ENCODE results near the gene SAMD11.

DNA sequence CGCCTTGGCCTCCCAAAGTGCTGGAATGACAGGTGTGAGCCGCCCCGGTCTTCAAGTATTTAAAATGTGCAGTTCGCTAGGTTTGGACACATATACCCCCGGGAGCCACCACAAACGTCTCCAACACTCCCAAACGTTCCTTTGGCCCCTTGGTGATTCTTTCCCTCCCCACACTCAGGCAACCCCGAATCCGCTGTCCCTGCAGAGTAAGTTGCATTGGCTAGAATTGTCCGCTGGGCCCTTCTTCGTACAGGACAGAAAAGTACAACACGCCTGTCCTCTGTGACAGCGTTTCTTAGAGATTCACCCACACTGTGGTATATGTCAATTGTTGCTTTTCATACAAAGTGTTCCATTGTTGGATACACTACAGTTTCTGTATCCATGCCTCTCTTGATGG lies 61.4 kb downstream of the SAMD11 start:
- TF ChIP-seq, protein P1, sequence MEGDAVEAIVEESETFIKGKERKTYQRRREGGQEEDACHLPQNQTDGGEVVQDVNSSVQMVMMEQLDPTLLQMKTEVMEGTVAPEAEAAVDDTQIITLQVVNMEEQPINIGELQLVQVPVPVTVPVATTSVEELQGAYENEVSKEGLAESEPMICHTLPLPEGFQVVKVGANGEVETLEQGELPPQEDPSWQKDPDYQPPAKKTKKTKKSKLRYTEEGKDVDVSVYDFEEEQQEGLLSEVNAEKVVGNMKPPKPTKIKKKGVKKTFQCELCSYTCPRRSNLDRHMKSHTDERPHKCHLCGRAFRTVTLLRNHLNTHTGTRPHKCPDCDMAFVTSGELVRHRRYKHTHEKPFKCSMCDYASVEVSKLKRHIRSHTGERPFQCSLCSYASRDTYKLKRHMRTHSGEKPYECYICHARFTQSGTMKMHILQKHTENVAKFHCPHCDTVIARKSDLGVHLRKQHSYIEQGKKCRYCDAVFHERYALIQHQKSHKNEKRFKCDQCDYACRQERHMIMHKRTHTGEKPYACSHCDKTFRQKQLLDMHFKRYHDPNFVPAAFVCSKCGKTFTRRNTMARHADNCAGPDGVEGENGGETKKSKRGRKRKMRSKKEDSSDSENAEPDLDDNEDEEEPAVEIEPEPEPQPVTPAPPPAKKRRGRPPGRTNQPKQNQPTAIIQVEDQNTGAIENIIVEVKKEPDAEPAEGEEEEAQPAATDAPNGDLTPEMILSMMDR (IDR thresholded peaks at IDR 0.05; ENCODE audit: insufficient read depth, low read depth, low read length), result no peak
- TF ChIP-seq EZH2 (IDR thresholded peaks at IDR 0.05; ENCODE audit: insufficient read depth, low read length), result no peak

All from astrocyte (in vitro differentiated cells and primary cell).